Gastroesophageal sphincter (tissue), 3 donors: ENCODE data around the gene SLC12A8.

Source experiments
- CTCF ChIP-seq, 4 experiments: fragments of 200-600 bp in 2 of 4; fragments of 450-650 bp in 2 of 4; sonication (generic) in 1 of 4; IDR thresholded peaks; one replicate each; pipeline ENCODE4 v1.5.1; 2017 to 2019; ENCODE audit warnings: antibody characterized with exemption in 4 of 4, mild to moderate bottlenecking in 2 of 4, moderate library complexity in 2 of 4
- EP300 ChIP-seq: sonication (generic); formaldehyde crosslinking; IDR thresholded peaks from one replicate; pipeline ENCODE4 v1.6.1; 2017; ENCODE audit warnings: antibody characterized with exemption, mild to moderate bottlenecking
- POLR2A ChIP-seq, 2 donors: fragments of 450-650 bp; IDR thresholded peaks; one replicate each; pipeline ENCODE4 v1.6.1; 2017; ENCODE audit warnings: antibody characterized with exemption in 2 of 2, mild to moderate bottlenecking in 2 of 2, moderate library complexity in 1 of 2
- POLR2AphosphoS5 ChIP-seq: sonication (generic); formaldehyde crosslinking; IDR thresholded peaks from one replicate; pipeline ENCODE4 v1.6.1; 2017; ENCODE audit warnings: antibody characterized with exemption

DNA sequence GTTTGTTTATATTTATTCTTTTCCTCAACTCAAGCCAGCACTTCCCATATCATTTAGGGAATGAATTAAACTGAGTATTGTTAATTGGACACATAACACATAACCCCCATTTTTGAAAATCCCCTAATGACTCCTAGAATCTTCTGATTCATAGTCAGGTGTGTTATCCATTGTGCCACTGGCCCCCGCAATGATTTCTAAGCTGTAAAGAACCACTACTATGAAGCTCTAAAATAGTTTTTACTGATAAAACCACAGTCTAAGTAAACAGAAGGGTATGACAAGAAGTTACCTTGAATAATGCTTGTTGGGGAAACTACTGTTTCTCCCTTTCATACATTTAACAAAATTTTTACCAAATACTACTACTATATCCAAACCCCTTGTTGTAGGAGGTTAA is 22.3 kb upstream of the SLC12A8 start:
- TF ChIP-seq CTCF (IDR thresholded peaks at IDR 0.05) (no peak), POLR2A (IDR thresholded peaks at IDR 0.05) (no peak), POLR2AphosphoS5 (no peak), EP300 (no peak)
